ENCODE results near the gene KIAA1549. TPM values are rescaled to one million over a fixed set of nuclear protein-coding genes. Genes with fewer than 3 reads are reported as not detected.
"Not testable (repeated sequence)": the region's sequence is repeated elsewhere in the genome, so short reads cannot be mapped to it uniquely, and the experiment has no call there.

The KIAA1549 gene
- total RNA-seq, 2 experiments from 2014 or later: 0.46 to 0.53 TPM

DNA sequence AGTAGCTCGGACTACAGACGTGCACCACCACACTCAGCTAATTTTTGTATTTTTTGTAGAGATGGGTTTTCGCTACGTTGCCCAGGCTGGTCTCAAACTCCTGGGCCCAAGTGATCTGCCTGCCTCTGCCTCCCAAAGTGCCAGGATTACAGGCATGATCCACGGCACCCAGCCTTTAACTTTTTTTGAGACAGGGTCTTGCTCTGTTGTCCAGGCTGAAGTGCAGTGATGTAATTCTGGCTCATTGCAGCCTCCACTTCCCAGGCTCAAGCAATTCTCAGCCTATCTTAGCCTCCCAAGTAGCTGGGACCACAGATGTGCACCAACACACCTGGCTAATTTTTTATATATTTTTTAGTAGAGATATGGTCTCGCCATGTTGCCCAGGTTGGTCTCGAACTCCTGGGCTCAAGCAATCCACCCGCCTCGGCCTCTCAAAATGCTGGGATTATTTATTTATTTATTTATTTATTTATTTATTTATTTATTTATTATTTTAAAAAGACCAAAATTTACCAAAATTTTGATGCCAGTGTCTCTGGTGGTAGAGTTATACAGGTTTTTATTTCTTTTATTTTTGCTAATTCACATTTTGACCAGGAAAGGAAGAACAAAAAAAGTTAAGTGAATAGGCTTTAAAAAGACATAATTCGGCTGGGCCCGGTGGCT is 158.2 kb downstream of the KIAA1549 start:
- ChIA-PET POLR2A (no interaction called here), CTCF (no interaction called here)
- DNase-seq: no peak
- no peak for ATAC-seq
- no peak overlapping the region for H3K27ac Mint-ChIP-seq
- no peak overlapping the region for H3K4me3 Mint-ChIP-seq
- intact Hi-C loops (cut with DNase I, micrococcal nuclease): no loop called here
- no peaks in the 10 kb centered on the region for H3K9me3 Mint-ChIP-seq (ENCODE audit: low read depth)
- peaks cover 7% of the 10 kb centered on the region for H3K4me1 Mint-ChIP-seq
- H3K36me3 Mint-ChIP-seq (ENCODE audit: low read depth): no peaks in the 10 kb centered on the region
- peaks cover 2% of the 10 kb centered on the region for H3K27me3 Mint-ChIP-seq

DNA sequence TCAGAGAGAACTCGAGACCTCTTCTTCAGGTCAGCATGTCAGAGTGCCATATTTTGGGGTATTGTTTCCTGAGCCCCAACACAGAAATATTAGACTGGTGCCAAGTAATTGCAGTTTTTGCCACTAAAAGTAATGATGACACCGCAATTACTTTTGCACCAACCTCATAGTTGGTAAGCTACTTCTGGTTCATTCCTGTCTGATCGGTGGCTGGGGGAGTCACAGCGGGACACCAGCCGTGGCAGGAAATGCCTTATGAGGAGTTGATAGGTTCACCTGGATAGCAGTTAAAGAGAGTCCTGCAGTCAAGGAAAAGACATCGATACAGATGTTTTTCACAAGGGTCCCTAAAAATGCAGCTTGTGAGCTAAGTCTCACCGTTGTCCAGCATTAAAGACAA is 159.3 kb downstream of the KIAA1549 start:
- Mint-ChIP-seq H3K27ac (no peak overlapping the region), H3K4me3 (no peak overlapping the region), H3K27me3 (peaks cover 2% of the 10 kb centered on the region), H3K36me3 (ENCODE audit: low read depth) (no peaks in the 10 kb centered on the region), H3K9me3 (ENCODE audit: low read depth) (no peaks in the 10 kb centered on the region), H3K4me1 (peaks cover 7% of the 10 kb centered on the region)
- ChIA-PET CTCF (interaction anchor here (0.6 kb wide), 1 partner anchor 624 kb away, joined by 3 read pairs; no protein-coding TSS in a partner anchor), POLR2A (no interaction called here)
- ATAC-seq: no peak
- intact Hi-C loops (cut with DNase I, micrococcal nuclease): no loop called here
- DNase-seq: no peak

DNA sequence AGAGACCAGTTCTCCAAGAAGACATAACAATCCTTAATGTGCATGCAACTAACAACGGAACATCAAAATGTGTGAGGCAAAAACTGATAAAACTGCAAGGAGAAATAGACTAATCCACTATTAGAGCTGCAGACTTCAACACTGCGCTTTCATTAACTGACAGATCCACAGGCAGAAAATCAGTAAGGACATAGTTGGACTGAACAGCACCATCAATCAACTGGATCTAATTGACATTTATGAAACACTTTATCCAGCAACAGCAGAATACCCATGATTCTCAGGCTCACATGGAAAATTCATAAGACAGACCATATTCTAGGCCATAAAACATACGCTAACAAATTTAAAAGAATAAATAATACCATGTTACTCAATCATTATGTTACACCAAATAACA is 161.6 kb downstream of the KIAA1549 start:
- DNase-seq (no peak), ATAC-seq (no peak)
- H3K27ac Mint-ChIP-seq: no peak overlapping the region
- no peak overlapping the region for H3K4me3 Mint-ChIP-seq
- no peaks in the 10 kb centered on the region for H3K36me3 Mint-ChIP-seq (ENCODE audit: low read depth)
- ChIA-PET POLR2A (no interaction called here), CTCF (no interaction called here)
- intact Hi-C loops (cut with DNase I, micrococcal nuclease): no loop called here
- H3K27me3 Mint-ChIP-seq: no peaks in the 10 kb centered on the region
- peaks cover 7% of the 10 kb centered on the region for H3K4me1 Mint-ChIP-seq
- no peaks in the 10 kb centered on the region for H3K9me3 Mint-ChIP-seq (ENCODE audit: low read depth)

DNA sequence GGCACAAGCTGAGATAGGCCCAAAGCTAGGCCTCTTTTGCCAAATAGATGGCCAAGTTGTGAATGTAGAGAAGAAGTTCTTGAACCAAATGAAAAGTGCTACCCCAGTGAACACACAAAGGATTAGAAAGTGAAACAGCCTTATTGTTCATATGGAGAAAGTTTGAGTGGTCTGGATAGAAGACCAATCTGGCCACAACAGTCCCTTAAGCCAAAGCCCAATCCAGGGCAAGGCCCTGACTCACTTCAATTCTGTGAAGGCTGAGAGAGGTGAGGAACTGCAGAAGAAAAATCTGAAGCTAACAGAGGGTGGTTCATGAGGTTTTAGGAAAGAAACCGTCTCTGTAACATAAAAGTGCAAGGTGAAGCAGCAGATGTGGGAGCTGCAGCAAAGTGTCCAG is 164.5 kb downstream of the KIAA1549 start:
- Mint-ChIP-seq H3K36me3 (ENCODE audit: low read depth) (no peaks in the 10 kb centered on the region), H3K27ac (no peak overlapping the region), H3K27me3 (no peaks in the 10 kb centered on the region), H3K4me3 (no peak overlapping the region), H3K4me1 (peaks cover 12% of the 10 kb centered on the region), H3K9me3 (ENCODE audit: low read depth) (no peaks in the 10 kb centered on the region)
- ATAC-seq (no peak), DNase-seq (no peak)
- POLR2A ChIA-PET: no interaction called here
- CTCF ChIA-PET: interaction anchor here (0.6 kb wide), 1 partner anchor 62 kb away, joined by 4 read pairs; no protein-coding TSS in a partner anchor
- intact Hi-C loops (cut with DNase I, micrococcal nuclease): no loop called here

DNA sequence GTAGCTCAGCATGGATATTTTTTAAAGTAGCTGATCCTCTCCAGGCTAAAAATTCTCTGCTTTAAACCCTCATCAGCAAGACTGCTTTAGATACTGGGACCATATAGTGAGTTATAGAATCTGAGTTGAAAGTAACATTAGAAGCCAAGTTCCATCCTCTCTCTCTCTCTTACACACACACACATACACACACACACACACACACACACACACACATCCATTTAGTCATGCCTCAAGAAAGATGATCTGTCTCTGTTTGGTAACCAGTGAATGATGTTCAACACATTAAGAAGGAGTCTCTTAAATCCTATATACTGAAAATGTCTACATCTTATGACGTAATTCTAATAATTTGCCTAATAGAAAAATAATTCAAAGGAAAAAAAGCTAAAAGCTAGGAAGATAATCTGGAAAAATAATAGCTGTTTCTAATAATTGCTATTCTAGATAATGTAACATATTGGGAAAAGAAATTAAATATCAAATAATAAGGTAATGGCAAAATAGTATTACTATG is 166.3 kb downstream of the KIAA1549 start:
- Mint-ChIP-seq H3K36me3 (ENCODE audit: low read depth) (no peaks in the 10 kb centered on the region), H3K9me3 (ENCODE audit: low read depth) (no peaks in the 10 kb centered on the region), H3K4me1 (peaks cover 12% of the 10 kb centered on the region), H3K27ac (no peak overlapping the region), H3K4me3 (no peak overlapping the region), H3K27me3 (no peaks in the 10 kb centered on the region)
- CTCF ChIA-PET: interaction anchor here (0.6 kb wide), 1 partner anchor 45 kb away, joined by 3 read pairs; no protein-coding TSS in a partner anchor
- POLR2A ChIA-PET: no interaction called here
- DNase-seq: no peak
- no peak for ATAC-seq
- intact Hi-C loops (cut with DNase I, micrococcal nuclease): no loop called here

DNA sequence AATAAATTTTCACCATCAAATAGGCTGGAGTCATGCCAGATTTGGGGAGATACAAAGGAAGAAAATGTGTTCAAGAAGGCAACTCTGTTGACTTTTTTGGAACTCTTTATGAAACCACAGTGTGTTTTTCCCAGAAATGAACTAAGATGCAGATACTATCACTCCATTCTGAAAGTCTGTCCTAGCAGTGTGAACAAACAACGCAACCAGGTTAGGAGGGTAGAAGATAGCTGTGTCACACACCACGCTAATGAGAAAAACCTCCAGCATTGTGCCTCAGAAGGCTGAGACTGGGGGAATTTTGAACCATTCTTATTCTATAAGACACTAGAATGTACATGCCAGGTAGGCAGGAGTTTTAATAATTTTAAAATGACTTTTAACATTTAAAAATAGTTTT is 167.2 kb downstream of the KIAA1549 start:
- H3K4me3 Mint-ChIP-seq: no peak overlapping the region
- DNase-seq (no peak), ATAC-seq (peak; percentile 76)
- H3K36me3 Mint-ChIP-seq (ENCODE audit: low read depth): no peaks in the 10 kb centered on the region
- POLR2A ChIA-PET: no interaction called here
- CTCF ChIA-PET: interaction anchor here (1.3 kb wide), 1 partner anchor 72 kb away, joined by 3 read pairs; no protein-coding TSS in a partner anchor
- no peak overlapping the region for H3K27ac Mint-ChIP-seq
- no peaks in the 10 kb centered on the region for H3K9me3 Mint-ChIP-seq (ENCODE audit: low read depth)
- H3K27me3 Mint-ChIP-seq: no peaks in the 10 kb centered on the region
- H3K4me1 Mint-ChIP-seq: peaks cover 12% of the 10 kb centered on the region
- intact Hi-C loops (cut with DNase I, micrococcal nuclease): no loop called here

DNA sequence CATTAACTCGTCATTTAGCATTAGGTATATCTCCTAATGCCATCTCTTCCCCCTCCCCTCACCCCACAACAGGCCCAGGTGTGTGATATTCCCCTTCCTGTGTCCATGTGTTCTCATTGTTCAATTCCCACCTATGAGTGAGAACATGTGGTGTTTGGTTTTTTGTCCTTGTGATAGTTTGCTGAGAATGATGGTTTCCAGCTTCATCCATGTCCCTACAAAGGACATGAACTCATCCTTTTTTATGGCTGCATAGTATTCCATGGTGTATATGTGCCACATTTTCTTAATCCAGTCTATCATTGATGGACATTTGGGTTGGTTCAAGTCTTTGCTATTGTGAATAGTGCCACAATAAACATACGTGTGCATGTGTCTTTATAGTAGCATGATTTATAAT is 169.9 kb downstream of the KIAA1549 start:
- H3K4me3 Mint-ChIP-seq; POLR2A ChIA-PET; DNase-seq; intact Hi-C loops (cut with DNase I, micrococcal nuclease); CTCF ChIA-PET; H3K4me1 Mint-ChIP-seq; ATAC-seq; H3K27me3 Mint-ChIP-seq; H3K36me3 Mint-ChIP-seq (ENCODE audit: low read depth); H3K27ac Mint-ChIP-seq; H3K9me3 Mint-ChIP-seq (ENCODE audit: low read depth): not testable (repeated sequence)

DNA sequence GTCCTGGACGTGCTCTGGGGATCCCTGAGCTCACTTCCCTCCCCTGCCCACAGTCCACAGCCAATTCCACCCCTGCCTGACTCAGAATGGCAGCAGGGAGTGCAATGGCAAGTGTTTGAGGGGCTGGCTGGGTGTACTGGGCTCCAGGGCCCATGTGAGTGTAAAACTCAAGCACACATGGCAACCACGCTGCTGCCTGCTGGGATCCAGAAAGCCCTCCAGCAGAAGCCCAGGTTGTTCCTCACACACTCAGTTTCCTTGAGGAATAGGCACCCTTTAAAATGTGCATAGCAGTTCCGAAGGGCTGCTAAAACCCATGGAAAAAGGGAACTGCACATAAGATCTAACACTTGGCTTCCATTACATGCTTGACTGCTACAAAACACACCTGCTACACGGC is 171.8 kb downstream of the KIAA1549 start:
- intact Hi-C loops (cut with DNase I, micrococcal nuclease): no loop called here
- CTCF ChIA-PET: no interaction called here
- H3K4me1 Mint-ChIP-seq: peaks cover 7% of the 10 kb centered on the region

DNA sequence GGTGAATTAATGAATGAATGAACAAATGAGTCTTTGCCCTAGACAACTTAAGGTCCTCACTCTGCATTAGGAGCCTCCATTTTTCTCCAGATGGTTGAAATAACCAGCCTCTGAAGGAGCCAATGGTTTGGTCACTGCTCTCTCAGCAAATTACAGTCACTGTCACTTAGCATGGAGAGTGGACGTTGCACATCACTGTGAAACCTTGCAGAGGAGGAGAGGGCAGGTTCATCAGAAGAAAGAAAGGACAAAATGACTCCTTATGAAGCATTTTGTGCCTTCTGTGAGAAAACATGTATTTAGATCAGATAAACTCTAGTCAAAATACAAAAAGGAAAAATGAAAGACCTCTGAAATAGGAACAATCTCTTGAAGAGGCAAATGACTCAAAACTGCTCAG is 176.6 kb downstream of the KIAA1549 start:
- peaks cover 4% of the 10 kb centered on the region for H3K4me1 Mint-ChIP-seq
- no peaks in the 10 kb centered on the region for H3K27me3 Mint-ChIP-seq
- ChIA-PET CTCF (no interaction called here), POLR2A (no interaction called here)
- DNase-seq (no peak), ATAC-seq (peak; percentile 57)
- H3K27ac Mint-ChIP-seq: no peak overlapping the region
- H3K9me3 Mint-ChIP-seq (ENCODE audit: low read depth): no peaks in the 10 kb centered on the region
- H3K36me3 Mint-ChIP-seq (ENCODE audit: low read depth): no peaks in the 10 kb centered on the region
- H3K4me3 Mint-ChIP-seq: no peak overlapping the region
- intact Hi-C loops (cut with DNase I, micrococcal nuclease): no loop called here

More for the DNA sequence above, 171.8 kb downstream of the KIAA1549 start:
- POLR2A ChIA-PET: no interaction called here
- Mint-ChIP-seq H3K27ac (no peak overlapping the region), H3K9me3 (ENCODE audit: low read depth) (no peaks in the 10 kb centered on the region), H3K36me3 (ENCODE audit: low read depth) (no peaks in the 10 kb centered on the region), H3K27me3 (no peaks in the 10 kb centered on the region), H3K4me3 (no peak overlapping the region)
- ATAC-seq (no peak), DNase-seq (no peak)

DNA sequence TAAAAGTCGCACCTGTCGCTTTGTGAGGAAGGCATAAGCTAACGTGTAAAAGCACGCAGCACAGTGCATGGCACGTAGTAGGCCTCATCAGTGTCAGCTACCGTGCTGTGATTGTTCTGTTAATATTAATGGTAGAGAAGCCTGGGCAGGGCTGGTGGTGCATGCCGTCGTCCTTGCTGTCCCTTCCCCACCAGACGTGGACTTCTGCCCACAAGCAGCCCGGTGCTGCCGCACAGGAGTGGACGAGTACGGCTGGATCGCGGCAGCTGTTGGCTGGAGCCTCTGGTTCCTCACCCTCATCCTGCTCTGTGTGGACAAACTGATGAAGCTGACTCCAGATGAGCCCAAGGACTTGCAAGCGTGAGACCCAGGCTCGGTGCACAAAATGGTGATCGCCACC is 178.5 kb downstream of the KIAA1549 start:
- no peaks in the 10 kb centered on the region for H3K9me3 Mint-ChIP-seq (ENCODE audit: low read depth)
- no peak overlapping the region for H3K4me3 Mint-ChIP-seq
- ChIA-PET POLR2A (no interaction called here), CTCF (interaction anchor here (0.6 kb wide), 1 partner anchor 165 kb away, joined by 3 read pairs; no protein-coding TSS in a partner anchor)
- peaks cover 4% of the 10 kb centered on the region for H3K4me1 Mint-ChIP-seq
- DNase-seq: no peak
- ATAC-seq: no peak
- no peaks in the 10 kb centered on the region for H3K36me3 Mint-ChIP-seq (ENCODE audit: low read depth)
- H3K27ac Mint-ChIP-seq: no peak overlapping the region
- intact Hi-C loops (cut with DNase I, micrococcal nuclease): no loop called here
- peaks cover 2% of the 10 kb centered on the region for H3K27me3 Mint-ChIP-seq

DNA sequence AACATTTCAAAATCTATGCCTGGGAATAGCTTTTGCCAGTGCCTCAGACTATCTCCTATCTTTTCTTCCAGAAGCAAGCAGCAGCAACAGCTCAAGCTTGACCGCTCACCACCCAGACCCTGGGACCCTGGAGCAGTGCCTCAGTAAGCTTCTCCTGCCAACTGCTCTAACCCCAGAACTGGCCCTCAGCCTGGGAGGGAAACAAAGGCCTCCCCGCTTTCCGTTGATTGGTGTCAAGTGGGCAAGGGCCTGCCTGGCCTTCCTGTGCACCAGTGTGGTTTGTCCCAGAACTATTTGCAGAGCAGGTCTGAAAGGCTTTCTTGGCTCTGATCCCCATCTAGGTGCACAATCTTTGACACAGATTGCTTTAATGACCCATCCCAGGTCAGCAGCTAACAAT is 179.9 kb downstream of the KIAA1549 start:
- no peak for ATAC-seq
- intact Hi-C loops (cut with DNase I, micrococcal nuclease): no loop called here
- Mint-ChIP-seq H3K9me3 (ENCODE audit: low read depth) (no peaks in the 10 kb centered on the region), H3K4me1 (peaks cover 6% of the 10 kb centered on the region), H3K27ac (no peak overlapping the region), H3K27me3 (peaks cover 2% of the 10 kb centered on the region), H3K36me3 (ENCODE audit: low read depth) (no peaks in the 10 kb centered on the region), H3K4me3 (no peak overlapping the region)
- DNase-seq: no peak
- ChIA-PET CTCF (interaction anchor here (1.1 kb wide), 1 partner anchor 86 kb away, joined by 3 read pairs; no protein-coding TSS in a partner anchor), POLR2A (no interaction called here)

DNA sequence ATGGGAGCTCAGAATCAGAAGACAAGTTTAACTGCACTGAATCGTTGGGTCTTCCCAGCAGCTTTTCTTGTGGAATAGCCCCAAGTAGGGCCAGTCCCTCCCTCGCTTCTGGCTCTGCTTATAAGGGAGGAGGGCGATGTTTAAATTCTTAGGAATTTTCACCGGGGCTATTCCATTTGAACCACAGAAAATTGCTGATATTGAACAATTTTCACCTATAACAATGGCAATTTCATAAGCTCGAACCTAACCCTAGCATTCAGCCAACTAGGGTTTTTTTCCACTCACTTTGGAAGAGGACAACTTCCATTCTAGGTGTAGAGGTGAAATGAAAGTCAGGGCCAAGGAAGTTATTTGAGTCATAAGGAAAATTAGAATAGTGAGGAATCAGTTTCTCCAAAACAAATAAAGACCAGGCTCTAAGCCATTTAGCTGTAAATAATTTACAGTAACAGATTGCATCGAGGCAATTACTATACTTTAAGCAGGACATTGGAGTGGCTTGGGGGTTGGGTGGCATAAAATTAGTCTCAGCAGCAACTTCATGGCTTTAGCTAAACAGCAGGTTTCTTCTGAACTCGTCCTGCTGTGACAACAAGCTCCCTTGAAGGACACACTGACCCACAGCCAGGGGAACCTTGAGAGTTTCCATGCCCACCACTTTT is 181.7 kb downstream of the KIAA1549 start:
- no peak overlapping the region for H3K27ac Mint-ChIP-seq
- intact Hi-C loops (cut with DNase I, micrococcal nuclease): no loop called here
- CTCF ChIA-PET: interaction anchor here (0.7 kb wide), 1 partner anchor 412 kb away, joined by 3 read pairs; no protein-coding TSS in a partner anchor
- no peaks in the 10 kb centered on the region for H3K9me3 Mint-ChIP-seq (ENCODE audit: low read depth)
- peaks cover 2% of the 10 kb centered on the region for H3K4me1 Mint-ChIP-seq
- POLR2A ChIA-PET: no interaction called here
- ATAC-seq (no peak), DNase-seq (no peak)
- no peaks in the 10 kb centered on the region for H3K36me3 Mint-ChIP-seq (ENCODE audit: low read depth)
- no peak overlapping the region for H3K4me3 Mint-ChIP-seq
- peaks cover 2% of the 10 kb centered on the region for H3K27me3 Mint-ChIP-seq

Measured in activated CD4-positive, alpha-beta T cell treated with anti-CD3 and anti-CD28 coated beads for 36 hours (primary cell).